NCI-H2171 treated with DMSO at 0.1 percent for 48 hours (cell line): ENCODE data around the gene DGCR2.
"Not testable (repeated sequence)": the region's sequence is repeated elsewhere in the genome, so short reads cannot be mapped to it uniquely, and the experiment has no call there.

Source experiments
- DNase-seq: peaks from one replicate; lab custom pipeline; 2025; lab: John Stamatoyannopoulos, UW

The DGCR2 gene

GRCh38 chr22:19084126-19084525 lies 38.1 kb downstream of the DGCR2 start:
- not testable (repeated sequence) for DNase-seq

- DNase-seq, result no peak
Measured at GRCh38 chr22:19082793-19083192, 39.4 kb downstream of the DGCR2 start.

GRCh38 chr22:19082101-19082500 lies 40.1 kb downstream of the DGCR2 start:
- peak; percentile 69 for DNase-seq

GRCh38 chr22:19081351-19081750 lies 40.9 kb downstream of the DGCR2 start:
- DNase-seq, result no peak

GRCh38 chr22:19080853-19081252 lies 41.4 kb downstream of the DGCR2 start:
- DNase-seq, result no peak

GRCh38 chr22:19079691-19080090 lies 42.5 kb downstream of the DGCR2 start:
- no peak for DNase-seq

- DNase-seq, result no peak
Measured at GRCh38 chr22:19075404-19075803, 46.8 kb downstream of the DGCR2 start.

- not testable (repeated sequence) for DNase-seq
Measured at GRCh38 chr22:19072853-19073252, 49.4 kb downstream of the DGCR2 start.

- no peak for DNase-seq
Measured at GRCh38 chr22:19070397-19071169, 51.6 kb downstream of the DGCR2 start.

- DNase-seq, result no peak
Measured at GRCh38 chr22:19069451-19069850, 52.8 kb downstream of the DGCR2 start.

- DNase-seq, result peak; percentile 39
Measured at GRCh38 chr22:19068784-19069271, 53.4 kb downstream of the DGCR2 start.

GRCh38 chr22:19067696-19068348 lies 54.4 kb downstream of the DGCR2 start:
- no peak for DNase-seq

- no peak for DNase-seq
Measured at GRCh38 chr22:19066531-19067271, 55.5 kb downstream of the DGCR2 start.

- no peak for DNase-seq
Measured at GRCh38 chr22:19065929-19066328, 56.3 kb downstream of the DGCR2 start.

- no peak for DNase-seq
Measured at GRCh38 chr22:19065298-19065859, 56.8 kb downstream of the DGCR2 start.

GRCh38 chr22:19064354-19065054 lies 57.7 kb downstream of the DGCR2 start:
- DNase-seq, result no peak

- no peak for DNase-seq
Measured at GRCh38 chr22:19063581-19064353, 58.4 kb downstream of the DGCR2 start.

GRCh38 chr22:19062943-19063308 lies 59.3 kb downstream of the DGCR2 start:
- DNase-seq, result no peak

GRCh38 chr22:19062139-19062942 lies 59.9 kb downstream of the DGCR2 start:
- DNase-seq, result no peak

GRCh38 chr22:19061471-19062138 lies 60.6 kb downstream of the DGCR2 start:
- DNase-seq, result no peak
